ENCODE measurements around the gene LY86.

GRCh38 chr6:6579281-6579680 lies 9.2 kb upstream of the LY86 start:
- TF ChIP-seq, protein P1, sequence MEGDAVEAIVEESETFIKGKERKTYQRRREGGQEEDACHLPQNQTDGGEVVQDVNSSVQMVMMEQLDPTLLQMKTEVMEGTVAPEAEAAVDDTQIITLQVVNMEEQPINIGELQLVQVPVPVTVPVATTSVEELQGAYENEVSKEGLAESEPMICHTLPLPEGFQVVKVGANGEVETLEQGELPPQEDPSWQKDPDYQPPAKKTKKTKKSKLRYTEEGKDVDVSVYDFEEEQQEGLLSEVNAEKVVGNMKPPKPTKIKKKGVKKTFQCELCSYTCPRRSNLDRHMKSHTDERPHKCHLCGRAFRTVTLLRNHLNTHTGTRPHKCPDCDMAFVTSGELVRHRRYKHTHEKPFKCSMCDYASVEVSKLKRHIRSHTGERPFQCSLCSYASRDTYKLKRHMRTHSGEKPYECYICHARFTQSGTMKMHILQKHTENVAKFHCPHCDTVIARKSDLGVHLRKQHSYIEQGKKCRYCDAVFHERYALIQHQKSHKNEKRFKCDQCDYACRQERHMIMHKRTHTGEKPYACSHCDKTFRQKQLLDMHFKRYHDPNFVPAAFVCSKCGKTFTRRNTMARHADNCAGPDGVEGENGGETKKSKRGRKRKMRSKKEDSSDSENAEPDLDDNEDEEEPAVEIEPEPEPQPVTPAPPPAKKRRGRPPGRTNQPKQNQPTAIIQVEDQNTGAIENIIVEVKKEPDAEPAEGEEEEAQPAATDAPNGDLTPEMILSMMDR (conservative IDR thresholded peaks at IDR 0.05 in 1 of 2, IDR thresholded peaks at IDR 0.05 in 1 of 2; ENCODE audit: low read depth in 1 of 2, low read length in 2 of 2) = no peak
- no peak for TF ChIP-seq EZH2 (IDR thresholded peaks at IDR 0.05; ENCODE audit: low read length, missing control alignments)
